Esophagus muscularis mucosa (tissue), 3 donors: ENCODE measurements around the gene ATP2A3.

Source experiments
- CTCF ChIP-seq, 3 experiments: fragments of 200-600 bp in 2 of 3; fragments of 450-650 bp in 1 of 3; sonication (generic) in 2 of 3; IDR thresholded peaks; one replicate each; pipeline ENCODE4 v1.5.1; 2017 to 2019; ENCODE audit warnings: antibody characterized with exemption in 3 of 3, mild to moderate bottlenecking in 2 of 3, moderate library complexity in 1 of 3
- POLR2A ChIP-seq: fragments of 450-650 bp; IDR thresholded peaks from one replicate; pipeline ENCODE4 v1.6.1; 2017; ENCODE audit warnings: antibody characterized with exemption, moderate library complexity, mild to moderate bottlenecking, low read depth

GRCh38 chr17:3875317-3875716, 88.9 kb downstream of the ATP2A3 start:
- no peak for TF ChIP-seq CTCF (IDR thresholded peaks at IDR 0.05)
- no peak for TF ChIP-seq POLR2A
